ENCODE measurements around the gene ADAMTSL4. TPM values are rescaled to one million over a fixed set of nuclear protein-coding genes. Genes with fewer than 3 reads are reported as not detected.

Gene ADAMTSL4
- total RNA-seq, 1 donor from 2014 or later, result 12.0 TPM

DNA sequence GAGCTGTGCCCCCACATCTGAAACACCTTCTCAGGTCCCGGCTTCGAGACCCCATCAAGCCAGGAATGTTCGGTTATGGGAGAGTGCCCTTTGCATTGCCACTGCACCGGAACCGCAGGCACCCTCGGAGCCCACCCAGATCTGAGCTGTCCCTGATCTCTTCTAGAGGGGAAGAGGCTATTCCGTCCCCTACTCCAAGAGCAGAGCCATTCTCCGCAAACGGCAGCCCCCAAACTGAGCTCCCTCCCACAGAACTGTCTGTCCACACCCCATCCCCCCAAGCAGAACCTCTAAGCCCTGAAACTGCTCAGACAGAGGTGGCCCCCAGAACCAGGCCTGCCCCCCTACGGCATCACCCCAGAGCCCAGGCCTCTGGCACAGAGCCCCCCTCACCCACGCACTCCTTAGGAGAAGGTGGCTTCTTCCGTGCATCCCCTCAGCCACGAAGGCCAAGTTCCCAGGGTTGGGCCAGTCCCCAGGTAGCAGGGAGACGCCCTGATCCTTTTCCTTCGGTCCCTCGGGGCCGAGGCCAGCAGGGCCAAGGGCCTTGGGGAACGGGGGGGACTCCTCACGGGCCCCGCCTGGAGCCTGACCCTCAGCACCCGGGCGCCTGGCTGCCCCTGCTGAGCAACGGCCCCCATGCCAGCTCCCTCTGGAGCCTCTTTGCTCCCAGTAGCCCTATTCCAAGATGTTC lies 4.3 kb downstream of the ADAMTSL4 start:
- Histone ChIP-seq H3K9me3 (ENCODE audit: control insufficient read depth in 3 of 3, low read length in 3 of 3) (no peaks in the 10 kb centered on the region), H3K36me3 (ENCODE audit: control insufficient read depth in 3 of 3, insufficient read depth in 3 of 3, low read length in 3 of 3) (peaks cover 12 to 21% (median 15%) of the 10 kb centered on the region in 3 donors), H3K27ac (ENCODE audit: low read depth, low read length) (no peak overlapping the region), H3K27me3 (ENCODE audit: control insufficient read depth in 3 of 3, insufficient read depth in 3 of 3, low read length in 3 of 3) (no peaks in the 10 kb centered on the region), H3K4me3 (ENCODE audit: low read length in 3 of 3) (no peak overlapping the region), H3K4me1 (ENCODE audit: control insufficient read depth in 3 of 3, insufficient read depth in 3 of 3, low read length in 3 of 3) (peaks cover 29 to 49% (median 32%) of the 10 kb centered on the region in 3 donors), H3K9ac (ENCODE audit: low read depth in 1 of 3, low read length in 3 of 3) (no peak overlapping the region)

- Histone ChIP-seq H3K4me1 (ENCODE audit: control insufficient read depth in 3 of 3, insufficient read depth in 3 of 3, low read length in 3 of 3) (peaks cover 33 to 52% (median 33%) of the 10 kb centered on the region in 3 donors), H3K9me3 (ENCODE audit: control insufficient read depth in 3 of 3, low read length in 3 of 3) (no peaks in the 10 kb centered on the region), H3K27me3 (ENCODE audit: control insufficient read depth in 3 of 3, insufficient read depth in 3 of 3, low read length in 3 of 3) (no peaks in the 10 kb centered on the region), H3K4me3 (ENCODE audit: low read length in 3 of 3) (no peak overlapping the region), H3K9ac (ENCODE audit: low read depth in 1 of 3, low read length in 3 of 3) (no peak overlapping the region), H3K27ac (ENCODE audit: low read depth, low read length) (no peak overlapping the region), H3K36me3 (ENCODE audit: control insufficient read depth in 3 of 3, insufficient read depth in 3 of 3, low read length in 3 of 3) (peaks cover 12 to 21% (median 15%) of the 10 kb centered on the region in 3 donors)
Observed at GRCh38 chr1:150554086-150554452, 4.9 kb downstream of the ADAMTSL4 start.

DNA sequence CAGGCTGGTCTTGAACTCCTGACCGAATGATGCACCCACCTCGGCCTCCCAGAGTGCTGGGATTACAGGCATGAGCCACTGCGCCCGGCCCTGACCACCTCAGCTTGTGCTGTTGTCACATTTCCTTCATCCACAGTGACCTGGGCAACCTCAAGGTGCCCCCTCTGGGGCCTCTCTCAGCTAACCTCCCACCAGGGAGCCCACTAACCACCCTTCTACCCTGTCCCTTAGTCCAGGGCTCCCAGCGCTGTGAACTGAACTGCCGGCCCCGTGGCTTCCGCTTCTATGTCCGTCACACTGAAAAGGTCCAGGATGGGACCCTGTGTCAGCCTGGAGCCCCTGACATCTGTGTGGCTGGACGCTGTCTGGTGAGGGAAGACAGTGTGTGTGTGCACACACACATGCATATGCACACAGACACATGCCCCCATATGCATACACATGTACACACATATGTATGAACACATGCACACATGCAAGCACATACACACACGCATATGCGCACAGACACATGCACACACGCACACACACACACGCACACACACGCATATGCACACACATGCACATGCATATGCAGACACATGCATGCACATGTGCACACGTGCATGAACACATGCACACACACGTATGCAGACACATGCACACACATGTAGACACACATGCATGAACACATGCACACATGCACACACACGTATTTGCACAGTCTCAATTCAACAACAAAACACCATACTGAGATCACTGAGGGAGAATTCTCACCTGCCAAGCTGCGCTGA lies 6.2 kb downstream of the ADAMTSL4 start:
- H3K4me3 ChIP-seq (ENCODE audit: low read length in 3 of 3), result no peak overlapping the region
- peaks cover 12 to 21% (median 15%) of the 10 kb centered on the region in 3 donors for H3K36me3 ChIP-seq (ENCODE audit: control insufficient read depth in 3 of 3, insufficient read depth in 3 of 3, low read length in 3 of 3)
- H3K9me3 ChIP-seq (ENCODE audit: control insufficient read depth in 3 of 3, low read length in 3 of 3), result no peaks in the 10 kb centered on the region
- no peaks in the 10 kb centered on the region for H3K27me3 ChIP-seq (ENCODE audit: control insufficient read depth in 3 of 3, insufficient read depth in 3 of 3, low read length in 3 of 3)
- H3K27ac ChIP-seq (ENCODE audit: low read depth, low read length), result no peak overlapping the region
- H3K9ac ChIP-seq (ENCODE audit: low read depth in 1 of 3, low read length in 3 of 3), result no peak overlapping the region
- H3K4me1 ChIP-seq (ENCODE audit: control insufficient read depth in 3 of 3, insufficient read depth in 3 of 3, low read length in 3 of 3), result peaks cover 37 to 57% (median 40%) of the 10 kb centered on the region in 3 donors

DNA sequence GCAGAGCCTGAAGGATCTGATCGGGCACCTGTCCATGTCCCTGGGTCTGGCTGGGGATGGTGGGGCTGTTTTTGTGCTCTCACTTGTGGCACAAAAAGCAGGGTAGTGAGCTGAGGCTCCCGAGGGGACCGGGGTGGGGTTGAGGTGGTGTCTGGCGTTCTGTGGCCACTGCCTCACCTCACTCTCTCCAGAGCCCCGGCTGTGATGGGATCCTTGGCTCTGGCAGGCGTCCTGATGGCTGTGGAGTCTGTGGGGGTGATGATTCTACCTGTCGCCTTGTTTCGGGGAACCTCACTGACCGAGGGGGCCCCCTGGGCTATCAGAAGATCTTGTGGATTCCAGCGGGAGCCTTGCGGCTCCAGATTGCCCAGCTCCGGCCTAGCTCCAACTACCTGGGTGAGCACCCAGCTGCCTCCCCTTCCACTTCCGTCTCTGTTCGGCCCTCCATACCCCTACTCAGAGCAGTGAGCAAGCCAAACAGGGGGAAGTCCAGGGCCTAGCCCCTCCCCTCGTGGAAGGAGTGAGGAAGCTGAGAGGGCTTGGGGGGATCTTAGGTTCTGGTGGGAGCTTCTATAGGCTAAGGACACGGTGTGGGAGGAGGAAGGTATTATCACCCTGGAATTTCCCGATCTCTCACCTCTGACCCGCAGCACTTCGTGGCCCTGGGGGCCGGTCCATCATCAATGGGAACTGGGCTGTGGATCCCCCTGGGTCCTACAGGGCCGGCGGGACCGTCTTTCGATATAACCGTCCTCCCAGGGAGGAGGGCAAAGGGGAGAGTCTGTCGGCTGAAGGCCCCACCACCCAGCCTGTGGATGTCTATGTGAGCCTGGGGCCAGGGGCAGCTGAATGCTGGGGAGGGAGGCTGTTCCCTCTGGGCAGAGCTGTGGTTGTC lies 7.0 kb downstream of the ADAMTSL4 start:
- H3K36me3 ChIP-seq (ENCODE audit: control insufficient read depth in 3 of 3, insufficient read depth in 3 of 3, low read length in 3 of 3), result peaks cover 12 to 21% (median 15%) of the 10 kb centered on the region in 3 donors
- H3K4me1 ChIP-seq (ENCODE audit: control insufficient read depth in 3 of 3, insufficient read depth in 3 of 3, low read length in 3 of 3), result peaks cover 39 to 57% (median 41%) of the 10 kb centered on the region in 3 donors
- H3K27me3 ChIP-seq (ENCODE audit: control insufficient read depth in 3 of 3, insufficient read depth in 3 of 3, low read length in 3 of 3), result no peaks in the 10 kb centered on the region

GRCh38 chr1:150557065-150557600 lies 7.9 kb downstream of the ADAMTSL4 start:
- peaks cover 12 to 21% (median 15%) of the 10 kb centered on the region in 3 donors for H3K36me3 ChIP-seq (ENCODE audit: control insufficient read depth in 3 of 3, insufficient read depth in 3 of 3, low read length in 3 of 3)
- H3K4me3 ChIP-seq (ENCODE audit: low read length in 3 of 3), result no peak overlapping the region
- H3K27ac ChIP-seq (ENCODE audit: low read depth, low read length), result no peak overlapping the region
- no peaks in the 10 kb centered on the region for H3K9me3 ChIP-seq (ENCODE audit: control insufficient read depth in 3 of 3, low read length in 3 of 3)
- H3K9ac ChIP-seq (ENCODE audit: low read depth in 1 of 3, low read length in 3 of 3), result no peak overlapping the region
- no peaks in the 10 kb centered on the region for H3K27me3 ChIP-seq (ENCODE audit: control insufficient read depth in 3 of 3, insufficient read depth in 3 of 3, low read length in 3 of 3)
- peaks cover 37 to 55% (median 42%) of the 10 kb centered on the region in 3 donors for H3K4me1 ChIP-seq (ENCODE audit: control insufficient read depth in 3 of 3, insufficient read depth in 3 of 3, low read length in 3 of 3)

More for the DNA sequence above, 7.0 kb downstream of the ADAMTSL4 start:
- Histone ChIP-seq H3K9me3 (ENCODE audit: control insufficient read depth in 3 of 3, low read length in 3 of 3) (no peaks in the 10 kb centered on the region), H3K4me3 (ENCODE audit: low read length in 3 of 3) (no peak overlapping the region), H3K27ac (ENCODE audit: low read depth, low read length) (no peak overlapping the region), H3K9ac (ENCODE audit: low read depth in 1 of 3, low read length in 3 of 3) (no peak overlapping the region)

GRCh38 chr1:150557813-150558212 lies 8.6 kb downstream of the ADAMTSL4 start:
- Histone ChIP-seq H3K27ac (ENCODE audit: low read depth, low read length) (peak overlapping the region; percentile 100), H3K36me3 (ENCODE audit: control insufficient read depth in 3 of 3, insufficient read depth in 3 of 3, low read length in 3 of 3) (peaks cover 12 to 21% (median 15%) of the 10 kb centered on the region in 3 donors)

DNA sequence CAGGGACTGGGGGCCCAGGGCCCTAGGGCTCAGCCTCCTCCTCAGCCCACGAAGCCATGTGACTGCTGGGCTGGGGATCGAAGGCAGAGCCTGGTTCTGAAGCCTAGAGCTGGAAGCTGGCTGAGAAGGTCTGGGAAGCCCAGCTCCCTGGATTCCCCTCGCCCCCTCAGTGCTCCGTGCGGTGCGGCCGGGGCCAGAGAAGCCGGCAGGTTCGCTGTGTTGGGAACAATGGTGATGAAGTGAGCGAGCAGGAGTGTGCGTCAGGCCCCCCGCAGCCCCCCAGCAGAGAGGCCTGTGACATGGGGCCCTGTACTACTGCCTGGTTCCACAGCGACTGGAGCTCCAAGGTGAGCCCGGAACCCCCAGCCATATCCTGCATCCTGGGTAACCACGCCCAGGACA lies 9.1 kb downstream of the ADAMTSL4 start:
- Histone ChIP-seq H3K9ac (ENCODE audit: low read depth in 1 of 3, low read length in 3 of 3) (no peak overlapping the region), H3K27ac (ENCODE audit: low read depth, low read length) (peak overlapping the region; percentile 100), H3K4me1 (ENCODE audit: control insufficient read depth in 3 of 3, insufficient read depth in 3 of 3, low read length in 3 of 3) (peaks cover 38 to 55% (median 44%) of the 10 kb centered on the region in 3 donors), H3K9me3 (ENCODE audit: control insufficient read depth in 3 of 3, low read length in 3 of 3) (no peaks in the 10 kb centered on the region), H3K27me3 (ENCODE audit: control insufficient read depth in 3 of 3, insufficient read depth in 3 of 3, low read length in 3 of 3) (no peaks in the 10 kb centered on the region), H3K36me3 (ENCODE audit: control insufficient read depth in 3 of 3, insufficient read depth in 3 of 3, low read length in 3 of 3) (peaks cover 12 to 21% (median 15%) of the 10 kb centered on the region in 3 donors), H3K4me3 (ENCODE audit: low read length in 3 of 3) (peak overlapping the region in 1 of 3 donors; percentile 20)

More at GRCh38 chr1:150557813-150558212, 8.6 kb downstream of the ADAMTSL4 start:
- H3K9me3 ChIP-seq (ENCODE audit: control insufficient read depth in 3 of 3, low read length in 3 of 3), result no peaks in the 10 kb centered on the region
- H3K27me3 ChIP-seq (ENCODE audit: control insufficient read depth in 3 of 3, insufficient read depth in 3 of 3, low read length in 3 of 3), result no peaks in the 10 kb centered on the region
- H3K4me3 ChIP-seq (ENCODE audit: low read length in 3 of 3), result no peak overlapping the region
- peaks cover 37 to 55% (median 43%) of the 10 kb centered on the region in 3 donors for H3K4me1 ChIP-seq (ENCODE audit: control insufficient read depth in 3 of 3, insufficient read depth in 3 of 3, low read length in 3 of 3)
- H3K9ac ChIP-seq (ENCODE audit: low read depth in 1 of 3, low read length in 3 of 3), result no peak overlapping the region

GRCh38 chr1:150558761-150559655 lies 9.8 kb downstream of the ADAMTSL4 start:
- Histone ChIP-seq H3K9ac (ENCODE audit: low read depth in 1 of 3, low read length in 3 of 3) (peak overlapping the region in 2 of 3 donors; percentile 23 to 100), H3K9me3 (ENCODE audit: control insufficient read depth in 3 of 3, low read length in 3 of 3) (no peaks in the 10 kb centered on the region), H3K27ac (ENCODE audit: low read depth, low read length) (peak overlapping the region; percentile 100), H3K4me3 (ENCODE audit: low read length in 3 of 3) (peak overlapping the region in 1 of 3 donors; percentile 20), H3K4me1 (ENCODE audit: control insufficient read depth in 3 of 3, insufficient read depth in 3 of 3, low read length in 3 of 3) (peaks cover 43 to 58% (median 50%) of the 10 kb centered on the region in 3 donors), H3K27me3 (ENCODE audit: control insufficient read depth in 3 of 3, insufficient read depth in 3 of 3, low read length in 3 of 3) (no peaks in the 10 kb centered on the region), H3K36me3 (ENCODE audit: control insufficient read depth in 3 of 3, insufficient read depth in 3 of 3, low read length in 3 of 3) (peaks cover 12 to 21% (median 15%) of the 10 kb centered on the region in 3 donors)
